Ovary (tissue), 9 donors: ENCODE results near the gene GNAL. TPM values are rescaled to one million over a fixed set of nuclear protein-coding genes. Genes with fewer than 3 reads are reported as not detected.

Experiments used
- DNase-seq, 5 donors: peaks; one replicate each; pipeline ENCODE4 v3.0.0-alpha.2; 2019 to 2020
- H3K27ac ChIP-seq, 2 donors: fragments of 200-600 bp; one replicate each; pipeline versions ENCODE4 v1.5.1 to v1.8.0; 2019 to 2022
- H3K27me3 ChIP-seq: fragments of 200-600 bp; one replicate; pipeline ENCODE4 v1.8.0; 2022
- H3K36me3 ChIP-seq: fragments of 200-600 bp; sonication (generic); one replicate; pipeline ENCODE4 v1.5.1; 2019
- H3K4me1 ChIP-seq: one replicate; pipeline ENCODE4 v1.8.1; 2013; ENCODE audit warnings: mild to moderate bottlenecking, moderate library complexity; ENCODE audit not compliant: insufficient read depth
- H3K4me3 ChIP-seq: fragments of 200-600 bp; sonication (generic); one replicate; pipeline ENCODE4 v1.5.1; 2017
- H3K9me3 ChIP-seq, 2 donors: fragments of 200-600 bp in 1 of 2; sonication (generic) in 1 of 2; one replicate each; pipeline versions ENCODE4 v1.5.1 to v1.8.1; 2013 to 2019; ENCODE audit warnings: mild to moderate bottlenecking in 1 of 2, moderate library complexity in 1 of 2
- EP300 ChIP-seq: sonication (generic); formaldehyde crosslinking; IDR thresholded peaks from one replicate; pipeline ENCODE4 v1.6.1; 2017; ENCODE audit warnings: antibody characterized with exemption
- POLR2A ChIP-seq: fragments of 450-650 bp; IDR thresholded peaks from one replicate; pipeline ENCODE4 v1.6.1; 2017; ENCODE audit warnings: antibody characterized with exemption, mild to moderate bottlenecking, moderate library complexity
- WGBS, 3 donors: extraction: QIAGEN DNeasy Blood & Tissue Kit in 1 of 3; methylation state at CpG; one replicate each; pipeline versions ENCODE4 v1.1.5 to v1.1.7; 2013 to 2017; 5-methylcytosine and 5-hydroxymethylcytosine counted together
- intact Hi-C, 4 donors: fragments of 100-400 bp; cut with DNase I; formaldehyde crosslinking; loops; one replicate each; pipeline versions ENCODE4 v1.11.0 to v1.15.1; 2022 to 2023
- polyA plus RNA-seq, 2 donors: library from polyadenylated mRNA; stranded (reverse); fragments of 200-250 nt in 1 of 2; fragments of 350-450 nt in 1 of 2; fragmentation: Illumina TruSeq in 1 of 2; extraction: RNeasy Lipid Tissue Mini Kit (QIAGEN cat#74804) in 1 of 2; gene quantifications; one replicate each; pipeline ENCODE4 v1.2.3, GENCODE V29; 2013 to 2014
- total RNA-seq, 7 donors: library from RNA; depleted of rRNA in 2 of 7; stranded (reverse); fragments of >200 nt in 2 of 7; fragmentation: NEBNext Ultra II Directional in 3 of 7; extraction: Animal tissue kit (Norgen Biotek cat#: 25700) in 3 of 7; gene quantifications; one replicate each; pipeline versions ENCODE4 v1.1.0 to v1.2.4, GENCODE V29; 2016 to 2023
- TF ChIP-seq, protein P1 (sequence below), 3 donors: fragments of 450-650 bp in 2 of 3; fragments of 200-600 bp in 1 of 3; IDR thresholded peaks; one replicate each; pipeline versions ENCODE4 v1.5.1 to v1.8.0; 2016 to 2022; ENCODE audit warnings: antibody characterized with exemption in 3 of 3, mild to moderate bottlenecking in 1 of 3
- donor health status: DM: no; HTN: no; CAD: no; lungs with moderate emphysema.
- donor health status: DM: no; HTN: no; CAD: no.
- donor health status: Bipolar disorder and iron deficiency.
- donor health status: DM: yes; HTN: yes; CAD: no.
- donor health status: DM: no; HTN: no; CAD: no.
- donor health status: DM: yes; HTN: yes; CAD: no.

GNAL gene
- total and polyA plus RNA-seq, 9 donors, result 1.6 to 15.4 (median 3.4) TPM

DNA sequence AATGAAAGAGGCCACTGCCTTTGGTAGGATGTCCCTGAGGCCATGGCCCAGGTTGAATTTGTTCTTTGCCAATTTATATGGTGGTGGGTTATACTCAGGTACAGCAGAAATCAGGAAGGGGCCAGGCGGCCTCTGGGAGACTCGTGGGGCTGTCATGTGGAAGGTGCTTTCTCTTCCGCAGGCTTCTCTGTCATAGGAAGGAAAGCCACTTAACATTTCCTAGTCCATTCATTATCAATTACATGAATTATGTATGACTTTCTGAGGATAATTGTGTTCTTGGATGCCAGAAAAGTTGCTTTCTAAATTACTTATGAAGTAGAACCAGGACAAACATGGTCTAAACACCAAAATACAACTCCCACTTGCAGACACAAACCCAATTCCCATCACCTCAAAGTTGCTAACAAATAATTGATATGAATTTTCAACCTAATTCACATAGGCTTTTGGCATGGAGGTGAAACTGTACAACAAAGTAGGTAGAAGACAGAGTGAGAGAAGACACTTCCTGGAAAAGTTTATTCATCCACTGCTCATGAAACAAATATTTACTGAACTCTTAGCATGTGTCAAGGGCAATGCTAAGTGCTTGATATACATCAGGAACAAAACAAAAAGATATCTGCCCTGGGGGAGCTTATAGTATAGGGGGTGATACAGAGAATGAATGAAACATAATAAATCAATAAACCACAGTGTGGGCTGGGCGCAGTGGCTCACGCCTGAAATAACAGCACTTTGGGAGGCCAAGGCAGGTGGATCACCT lies 111.7 kb downstream of the GNAL start:
- Histone ChIP-seq H3K27ac (no peak overlapping the region), H3K27me3 (no peaks in the 10 kb centered on the region), H3K4me3 (no peak overlapping the region), H3K4me1 (no peaks in the 10 kb centered on the region), H3K9me3 (no peaks in the 10 kb centered on the region), H3K36me3 (no peaks in the 10 kb centered on the region)
- intact Hi-C loops, result no loop called here
- 82 to 91% (median 87%) methylated on average over 5 of the region's 5 CpGs for WGBS, 3 donors
- TF ChIP-seq, protein P1, sequence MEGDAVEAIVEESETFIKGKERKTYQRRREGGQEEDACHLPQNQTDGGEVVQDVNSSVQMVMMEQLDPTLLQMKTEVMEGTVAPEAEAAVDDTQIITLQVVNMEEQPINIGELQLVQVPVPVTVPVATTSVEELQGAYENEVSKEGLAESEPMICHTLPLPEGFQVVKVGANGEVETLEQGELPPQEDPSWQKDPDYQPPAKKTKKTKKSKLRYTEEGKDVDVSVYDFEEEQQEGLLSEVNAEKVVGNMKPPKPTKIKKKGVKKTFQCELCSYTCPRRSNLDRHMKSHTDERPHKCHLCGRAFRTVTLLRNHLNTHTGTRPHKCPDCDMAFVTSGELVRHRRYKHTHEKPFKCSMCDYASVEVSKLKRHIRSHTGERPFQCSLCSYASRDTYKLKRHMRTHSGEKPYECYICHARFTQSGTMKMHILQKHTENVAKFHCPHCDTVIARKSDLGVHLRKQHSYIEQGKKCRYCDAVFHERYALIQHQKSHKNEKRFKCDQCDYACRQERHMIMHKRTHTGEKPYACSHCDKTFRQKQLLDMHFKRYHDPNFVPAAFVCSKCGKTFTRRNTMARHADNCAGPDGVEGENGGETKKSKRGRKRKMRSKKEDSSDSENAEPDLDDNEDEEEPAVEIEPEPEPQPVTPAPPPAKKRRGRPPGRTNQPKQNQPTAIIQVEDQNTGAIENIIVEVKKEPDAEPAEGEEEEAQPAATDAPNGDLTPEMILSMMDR (IDR thresholded peaks at IDR 0.05), result no peak
- no peak for TF ChIP-seq EP300
- no peak for TF ChIP-seq POLR2A
- no peak for DNase-seq

- Histone ChIP-seq H3K4me1 (no peaks in the 10 kb centered on the region), H3K9me3 (no peaks in the 10 kb centered on the region), H3K4me3 (no peak overlapping the region), H3K36me3 (no peaks in the 10 kb centered on the region), H3K27me3 (no peaks in the 10 kb centered on the region), H3K27ac (no peak overlapping the region)
- intact Hi-C loops, result no loop called here
- WGBS, 3 donors, result 85 to 89% (median 89%) methylated on average over 4 of the region's 4 CpGs
- TF ChIP-seq, protein P1 (IDR thresholded peaks at IDR 0.05), result no peak
- TF ChIP-seq EP300 (no peak), POLR2A (no peak)
- DNase-seq, result no peak
These were observed 112.5 kb downstream of the GNAL start for GRCh38 chr18:11801573-11801972.

DNA sequence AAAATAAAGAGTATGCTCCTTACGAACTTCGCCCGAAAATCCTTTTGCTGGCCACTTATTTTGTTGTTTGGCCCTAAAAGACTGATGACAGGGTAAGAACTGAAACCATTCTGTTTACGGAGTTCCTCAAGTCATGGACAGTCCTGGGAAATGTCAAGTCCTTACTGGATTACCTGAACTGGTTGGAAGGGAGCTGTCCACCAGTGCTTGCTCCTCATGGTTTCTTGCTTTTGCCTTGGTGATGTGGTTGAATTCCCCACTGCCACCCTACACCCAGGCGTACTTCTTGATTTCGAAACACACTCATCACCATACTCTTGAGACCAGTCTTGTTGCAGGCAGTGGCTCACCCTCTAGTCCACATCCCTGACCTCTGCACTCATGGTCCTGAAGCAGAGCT lies 113.1 kb downstream of the GNAL start:
- 95 to 97% (median 96%) methylated on average over 6 of the region's 6 CpGs for WGBS, 3 donors
- Histone ChIP-seq H3K27ac (no peak overlapping the region), H3K4me3 (no peak overlapping the region), H3K36me3 (no peaks in the 10 kb centered on the region), H3K9me3 (no peaks in the 10 kb centered on the region), H3K27me3 (no peaks in the 10 kb centered on the region), H3K4me1 (no peaks in the 10 kb centered on the region)
- TF ChIP-seq POLR2A, result no peak
- no peak for TF ChIP-seq EP300
- TF ChIP-seq, protein P1 (IDR thresholded peaks at IDR 0.05), result no peak
- intact Hi-C loops, result no loop called here
- no peak for DNase-seq

GRCh38 chr18:11802586-11802985 lies 113.5 kb downstream of the GNAL start:
- DNase-seq, result no peak
- 85 to 89% (median 89%) methylated on average over 10 of the region's 10 CpGs for WGBS, 3 donors
- TF ChIP-seq, protein P1 (IDR thresholded peaks at IDR 0.05), result no peak
- TF ChIP-seq EP300 (no peak), POLR2A (no peak)
- Histone ChIP-seq H3K9me3 (no peaks in the 10 kb centered on the region), H3K36me3 (no peaks in the 10 kb centered on the region), H3K27ac (no peak overlapping the region), H3K4me3 (no peak overlapping the region), H3K4me1 (no peaks in the 10 kb centered on the region), H3K27me3 (no peaks in the 10 kb centered on the region)
- intact Hi-C loops, result no loop called here
